K562 treated with DMSO at 1 percent for 12 hours (cell line): ENCODE measurements around the gene TMIGD3. TPM values are rescaled to one million over a fixed set of nuclear protein-coding genes. Genes with fewer than 3 reads are reported as not detected.

Experiments
- total RNA-seq: library from RNA; unstranded; fragments of 300-600 nt; gene quantifications from 2 replicates; pipeline ENCODE4 v1.2.3, GENCODE V29; 2022; ENCODE audit not compliant: insufficient read depth

The TMIGD3 gene
- not detected in 2 replicates for total RNA-seq

DNA sequence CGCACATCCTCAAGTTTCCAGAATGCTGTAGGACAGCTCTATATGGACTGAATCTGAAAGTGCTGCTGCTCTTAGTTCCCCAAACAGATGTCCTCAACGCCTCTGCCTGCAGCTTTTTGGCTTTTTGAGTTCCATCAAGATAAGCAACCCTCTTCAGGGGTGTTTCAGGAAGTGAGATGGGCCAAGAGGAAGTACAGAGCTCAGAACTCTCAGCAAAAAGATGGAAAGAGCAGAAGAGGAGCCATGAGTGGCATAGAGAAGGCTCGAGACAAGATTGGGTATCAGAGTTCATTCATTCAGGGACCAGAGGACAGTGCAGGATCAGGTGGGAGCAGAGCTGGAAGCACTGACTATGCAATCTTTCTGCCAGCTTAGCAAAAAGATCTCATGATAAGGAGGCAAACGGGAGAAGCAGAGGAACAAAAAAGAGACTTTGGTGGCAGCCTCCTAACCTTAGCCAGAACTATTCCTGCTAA is at the start of gene TMIGD3, which contains the start of gene ADORA3:
TSS of gene TMIGD3 (minus strand) at position 49 of the 476 bp plus-strand sequence. CDS start 279 bp downstream, outside the sequence.
TSS of gene ADORA3 (minus strand) at position 49 of the 476 bp plus-strand sequence. CDS start 279 bp downstream, outside the sequence.

DNA sequence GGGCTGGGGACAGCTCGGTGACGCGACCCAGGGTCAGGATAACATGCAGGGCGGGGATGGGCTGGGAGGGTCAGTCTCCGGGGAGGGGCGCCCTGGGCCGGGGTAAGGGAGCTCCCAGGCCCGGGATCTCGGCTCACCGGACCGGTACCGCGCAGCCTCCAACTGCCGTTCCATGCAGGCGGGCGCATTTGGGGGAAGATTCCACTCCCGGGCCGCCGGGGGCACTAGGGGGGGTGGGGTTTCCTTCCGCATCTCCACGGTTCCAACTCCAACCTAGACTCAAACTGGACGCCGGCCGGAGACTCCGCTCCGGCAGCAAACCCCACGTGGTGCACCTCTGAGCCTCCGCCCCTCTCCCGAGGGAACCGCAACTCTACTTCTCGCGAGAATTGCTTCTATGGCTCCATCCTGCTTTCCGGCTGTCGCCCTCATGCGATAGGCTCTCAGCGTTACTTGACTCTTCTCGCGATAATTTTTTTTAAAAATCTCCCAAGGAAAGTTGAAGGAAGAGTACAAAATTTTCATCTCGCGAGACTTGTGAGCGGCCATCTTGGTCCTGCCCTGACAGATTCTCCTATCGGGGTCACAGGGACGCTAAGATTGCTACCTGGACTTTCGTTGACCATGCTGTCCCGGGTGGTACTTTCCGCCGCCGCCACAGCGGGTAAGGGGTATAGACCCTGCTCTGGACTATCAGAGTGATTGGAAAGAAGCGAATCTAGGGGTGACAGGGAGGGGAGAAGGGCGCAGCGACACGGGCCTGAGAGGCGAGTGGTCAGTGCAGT is 54.3 kb downstream of the TMIGD3 start, which contains the start of the genes ATP5PB and WDR77:
TSS of gene ATP5PB (plus strand) at position 547 of the 785 bp plus-strand sequence. CDS start at position 625, 78 bp downstream.
TSS of gene WDR77 (minus strand) at position 339 of the 785 bp plus-strand sequence. CDS start at position 252, 87 bp downstream.

Other genes with a start within 250 kb of the TMIGD3 start
- gene CHIA, start 212.8 kb downstream of the TMIGD3 start, total RNA-seq: not detected in 2 replicates
- 0.61 and 2.6 TPM in 2 replicates for gene OVGP1, start 75.9 kb downstream of the TMIGD3 start, total RNA-seq
- gene WDR77, start 54.4 kb downstream of the TMIGD3 start, total RNA-seq: 20.0 and 27.5 TPM in 2 replicates
- gene ATP5PB, start 54.2 kb downstream of the TMIGD3 start, total RNA-seq: 202 and 232 TPM in 2 replicates
- gene C1orf162, start 29.6 kb downstream of the TMIGD3 start, total RNA-seq: 1.1 TPM in 1 of 2 replicates, not detected in the other
- 0.83 TPM in 1 of 2 replicates, not detected in the other for gene ADORA3, start within 50 bp of the TMIGD3 start, total RNA-seq
- 36.3 and 65.1 TPM in 2 replicates for gene RAP1A, start 116.2 kb upstream of the TMIGD3 start, total RNA-seq
- not detected in 2 replicates for gene INKA2, start 235.8 kb upstream of the TMIGD3 start, total RNA-seq